ENCODE data around the gene DSC3.

DSC3 gene

GRCh38 chr18:31057917-31058316 lies 15.4 kb upstream of the DSC3 start:
- TF ChIP-seq ZNF433 (tag by site-specific recombination; IDR thresholded peaks at IDR 0.05; ENCODE audit: low read depth) (no peak), ZNF23 (tag by site-specific recombination; IDR thresholded peaks at IDR 0.05; ENCODE audit: borderline replicate concordance) (no peak), ZFP3 (tag by site-specific recombination; IDR thresholded peaks at IDR 0.05; ENCODE audit: low read depth) (no peak), ZBTB44 (tag by site-specific recombination; IDR thresholded peaks at IDR 0.05) (no peak), ZNF785 (tag by site-specific recombination; IDR thresholded peaks at IDR 0.05) (no peak), ZNF366 (tag by site-specific recombination; conservative IDR thresholded peaks at IDR 0.05) (no peak), EGR2 (tag by site-specific recombination; IDR thresholded peaks at IDR 0.05; ENCODE audit: low read depth) (no peak), ZFP37 (tag by site-specific recombination; IDR thresholded peaks at IDR 0.05) (no peak), MEIS1 (CRISPR knock-in tag; IDR thresholded peaks at IDR 0.05; ENCODE audit: borderline replicate concordance) (no peak), ZNF510 (tag by site-specific recombination; IDR thresholded peaks at IDR 0.05; ENCODE audit: insufficient replicate concordance) (no peak), ZNF704 (tag by site-specific recombination; IDR thresholded peaks at IDR 0.05) (no peak), KLF1 (tag by site-specific recombination; IDR thresholded peaks at IDR 0.05) (no peak), ZNF155 (tag by site-specific recombination; IDR thresholded peaks at IDR 0.05) (no peak), ZNF624 (tag by site-specific recombination; IDR thresholded peaks at IDR 0.05) (no peak), SP2 (tag by site-specific recombination; IDR thresholded peaks at IDR 0.05) (no peak), ZNF10 (tag by site-specific recombination; IDR thresholded peaks at IDR 0.05) (no peak), ZNF664 (tag by site-specific recombination; IDR thresholded peaks at IDR 0.05) (no peak)
- POLR2A ChIA-PET = no interaction called here
- CTCF ChIA-PET = no interaction called here
- Histone ChIP-seq H3K4me1 (ENCODE audit: control insufficient read depth, insufficient read depth, low read length) (no peaks in the 10 kb centered on the region), H3K9me3 (ENCODE audit: control insufficient read depth, insufficient read depth, low read depth, low read length) (no peaks in the 10 kb centered on the region), H3K27ac (ENCODE audit: extremely low read depth, low read depth, low read length) (no peak overlapping the region), H3K4me3 (ENCODE audit: low read depth, low read length) (no peak overlapping the region), H3K36me3 (ENCODE audit: control insufficient read depth in 2 of 2, insufficient read depth in 1 of 2, low read length in 2 of 2) (no peaks in the 10 kb centered on the region)

- no peaks in the 10 kb centered on the region for H3K4me1 ChIP-seq (ENCODE audit: control insufficient read depth, insufficient read depth, low read length)
- TF ChIP-seq ZNF571 (tag by site-specific recombination; IDR thresholded peaks at IDR 0.05) = no peak
- no peaks in the 10 kb centered on the region for H3K9me3 ChIP-seq (ENCODE audit: control insufficient read depth, insufficient read depth, low read depth, low read length)
- no peak overlapping the region for H3K4me3 ChIP-seq (ENCODE audit: low read depth, low read length)
- ChIA-PET POLR2A (no interaction called here), CTCF (no interaction called here)
- no peaks in the 10 kb centered on the region for H3K36me3 ChIP-seq (ENCODE audit: control insufficient read depth in 2 of 2, insufficient read depth in 1 of 2, low read length in 2 of 2)
- H3K27ac ChIP-seq (ENCODE audit: extremely low read depth, low read depth, low read length) = no peak overlapping the region
These were observed 14.5 kb upstream of the DSC3 start for GRCh38 chr18:31057051-31057450.

- Histone ChIP-seq H3K4me3 (ENCODE audit: low read depth, low read length) (no peak overlapping the region), H3K9me3 (ENCODE audit: control insufficient read depth, insufficient read depth, low read depth, low read length) (no peaks in the 10 kb centered on the region), H3K4me1 (ENCODE audit: control insufficient read depth, insufficient read depth, low read length) (no peaks in the 10 kb centered on the region), H3K36me3 (ENCODE audit: control insufficient read depth in 2 of 2, insufficient read depth in 1 of 2, low read length in 2 of 2) (no peaks in the 10 kb centered on the region), H3K27ac (ENCODE audit: extremely low read depth, low read depth, low read length) (no peak overlapping the region)
- CTCF ChIA-PET = no interaction called here
- TF ChIP-seq ZNF777 (tag by site-specific recombination; IDR thresholded peaks at IDR 0.05; ENCODE audit: borderline replicate concordance) (no peak), ZBTB7A (tag by site-specific recombination; IDR thresholded peaks at IDR 0.05; ENCODE audit: low read depth) (no peak), SCRT1 (tag by site-specific recombination; IDR thresholded peaks at IDR 0.05; ENCODE audit: borderline replicate concordance) (no peak), ZNF664 (tag by site-specific recombination; IDR thresholded peaks at IDR 0.05) (no peak), KLF9 (tag by site-specific recombination; IDR thresholded peaks at IDR 0.05; ENCODE audit: low read depth) (no peak), SP7 (tag by site-specific recombination; IDR thresholded peaks at IDR 0.05) (no peak), ZNF280D (tag by site-specific recombination; IDR thresholded peaks at IDR 0.05) (no peak), PRDM1 (tag by site-specific recombination; IDR thresholded peaks at IDR 0.05) (no peak)
- POLR2A ChIA-PET = no interaction called here
These were observed 13.8 kb upstream of the DSC3 start for GRCh38 chr18:31056296-31056695.
